Iris pigment epithelial cell (primary cell): ENCODE results near the gene ALDH3A2.
A peak's percentile ranks its signal among the peaks of the same experiment; 100 is the strongest.
"Not testable (repeated sequence)": the region's sequence is repeated elsewhere in the genome, so short reads cannot be mapped to it uniquely, and the experiment has no call there.

Experiments
- DNase-seq: peaks from one replicate; pipeline ENCODE4 v3.0.0-alpha.2; 2011; ENCODE audit warnings: low read depth

Gene ALDH3A2

DNA sequence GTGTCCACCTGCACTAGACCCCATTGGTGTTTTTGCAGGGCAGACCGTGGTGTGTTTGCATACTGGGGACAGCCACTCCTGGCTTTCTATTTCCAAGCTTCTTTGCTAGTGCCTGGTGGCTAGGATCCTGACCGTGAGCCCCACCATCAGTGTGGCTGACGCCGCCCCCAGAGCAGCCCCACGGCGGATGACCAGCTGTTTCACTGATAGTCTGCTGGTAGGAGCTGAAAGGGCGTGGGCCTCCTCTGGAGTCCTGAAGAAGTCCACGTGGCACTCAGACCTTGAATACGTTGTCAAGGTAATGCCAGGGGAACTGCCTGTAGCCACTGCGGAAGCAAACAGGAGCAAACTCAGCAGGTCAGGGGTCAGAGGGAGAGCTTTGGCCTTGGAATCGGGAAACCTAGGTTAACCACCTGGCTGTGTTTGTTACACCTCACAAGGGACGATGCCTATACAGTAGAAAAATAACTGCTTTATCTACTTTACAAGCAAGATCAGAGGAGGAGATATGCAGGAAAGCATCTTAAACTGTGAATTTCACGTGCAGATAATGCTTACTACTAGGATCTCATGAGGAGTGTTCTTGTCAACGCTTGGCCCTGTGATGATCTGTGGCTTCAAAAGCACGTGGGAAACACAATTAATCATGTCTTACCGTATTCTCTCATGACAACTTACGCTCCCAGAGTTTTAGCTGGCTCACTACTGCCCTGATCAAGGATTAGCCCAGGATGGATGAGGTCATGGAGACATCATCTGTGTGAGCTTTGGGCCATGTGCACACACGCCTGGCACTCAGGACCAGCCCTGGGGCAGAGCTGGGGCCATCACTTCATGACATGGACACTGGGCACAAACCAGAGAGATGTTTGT, 30.3 kb downstream of the ALDH3A2 start:
- no peak for DNase-seq

DNA sequence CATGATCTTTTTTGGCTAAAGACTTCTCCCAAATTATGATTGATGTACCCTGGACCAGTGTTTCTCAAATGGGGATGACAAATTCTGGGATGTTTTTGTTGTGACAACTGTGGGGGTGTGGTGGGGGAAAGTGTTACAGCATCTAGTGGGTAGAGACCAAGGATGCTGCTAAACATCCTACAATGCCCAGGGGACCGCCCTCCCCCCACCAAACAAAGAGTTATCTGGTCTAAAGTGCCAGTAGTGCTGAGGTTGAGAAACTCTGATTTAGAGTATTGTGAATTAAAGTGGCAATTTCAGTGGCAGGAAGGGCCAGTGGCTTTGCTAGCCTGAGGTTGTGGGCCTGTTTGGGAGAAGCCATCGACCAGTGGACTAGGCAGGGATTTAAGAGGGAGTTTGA, 34.6 kb downstream of the ALDH3A2 start:
- no peak for DNase-seq

DNA sequence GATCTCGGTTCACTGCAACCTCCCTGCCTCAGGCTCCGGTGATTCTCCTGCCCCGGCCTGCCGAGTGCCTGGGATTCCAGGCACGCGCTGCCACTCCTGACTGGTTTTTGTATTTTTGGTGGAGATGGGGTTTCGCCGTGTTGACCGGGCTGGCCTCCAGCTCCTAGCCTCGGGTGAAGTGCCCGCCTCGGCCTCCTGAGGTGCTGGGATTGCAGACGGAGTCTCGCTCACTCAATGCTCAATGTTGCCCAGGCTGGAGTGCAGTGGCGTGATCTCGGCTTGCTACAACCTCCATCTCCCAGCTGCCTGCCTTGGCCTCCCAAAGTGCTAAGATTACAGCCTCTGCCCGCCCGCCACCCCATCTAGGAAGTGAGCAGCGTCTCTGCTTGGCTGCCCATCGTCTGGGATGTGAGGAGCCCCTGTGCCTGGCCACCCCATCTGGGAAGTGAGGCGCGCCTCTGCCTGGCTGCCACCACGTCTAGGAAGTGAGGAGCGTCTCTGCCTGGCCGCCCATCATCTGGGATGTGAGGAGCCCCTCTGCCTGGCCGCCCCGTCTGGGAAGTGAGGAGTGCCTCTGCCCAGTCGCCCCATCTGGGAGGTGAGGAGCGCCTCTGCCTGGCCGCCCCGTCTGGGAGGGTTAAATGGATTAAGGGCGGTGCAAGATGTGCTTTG, 36.5 kb downstream of the ALDH3A2 start:
- DNase-seq: not testable (repeated sequence)

DNA sequence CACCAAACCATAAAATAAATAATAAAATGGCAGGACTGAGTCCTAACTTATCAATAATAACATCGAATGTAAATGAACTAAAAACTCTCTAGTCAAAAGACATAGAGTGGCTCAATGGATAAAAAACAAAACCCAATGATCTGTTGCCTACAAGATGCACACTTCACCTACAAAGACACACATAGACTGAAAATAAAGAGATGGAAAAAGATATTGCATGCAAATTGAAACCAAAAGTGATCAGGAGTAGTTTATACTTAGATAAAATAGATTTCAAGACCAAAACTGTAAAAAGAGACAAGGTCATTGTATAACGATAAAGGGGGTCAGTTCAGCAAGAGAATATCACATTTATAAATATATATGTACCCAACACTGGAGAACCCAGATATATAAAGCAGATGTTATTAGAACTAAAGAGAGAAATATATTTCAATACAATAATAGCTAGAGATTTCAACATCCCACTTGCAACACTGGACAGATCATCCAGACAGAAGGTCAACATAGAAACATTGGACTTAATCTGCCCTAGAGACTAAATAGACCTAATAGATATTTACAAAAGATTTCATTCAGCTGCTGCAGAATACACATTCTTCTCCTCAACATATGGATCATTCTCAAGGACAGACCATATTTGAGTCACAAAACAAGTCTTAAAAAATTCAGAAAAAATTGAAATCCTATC, 38.0 kb downstream of the ALDH3A2 start:
- DNase-seq: peak; percentile 59

DNA sequence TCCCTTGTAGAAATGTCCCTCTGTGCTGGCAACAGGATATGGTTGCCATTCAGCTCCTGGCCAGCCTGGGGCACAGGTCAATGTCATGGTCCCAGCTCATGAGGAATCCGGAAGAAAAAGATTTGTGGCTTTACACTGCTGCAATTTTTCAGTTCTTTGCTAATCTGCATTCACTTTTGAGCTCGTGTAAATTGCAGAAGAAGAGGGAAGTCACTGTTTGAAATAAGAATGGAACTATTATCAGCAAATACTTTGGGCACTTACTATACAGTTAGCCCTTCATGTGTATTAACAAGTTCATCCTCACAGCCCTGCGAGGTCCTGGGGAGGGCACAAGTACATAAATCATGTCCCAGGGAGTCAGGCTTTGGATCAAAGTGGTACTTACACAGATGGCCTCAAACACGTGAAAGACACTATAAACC, 53.7 kb downstream of the ALDH3A2 start:
- DNase-seq: no peak

DNA sequence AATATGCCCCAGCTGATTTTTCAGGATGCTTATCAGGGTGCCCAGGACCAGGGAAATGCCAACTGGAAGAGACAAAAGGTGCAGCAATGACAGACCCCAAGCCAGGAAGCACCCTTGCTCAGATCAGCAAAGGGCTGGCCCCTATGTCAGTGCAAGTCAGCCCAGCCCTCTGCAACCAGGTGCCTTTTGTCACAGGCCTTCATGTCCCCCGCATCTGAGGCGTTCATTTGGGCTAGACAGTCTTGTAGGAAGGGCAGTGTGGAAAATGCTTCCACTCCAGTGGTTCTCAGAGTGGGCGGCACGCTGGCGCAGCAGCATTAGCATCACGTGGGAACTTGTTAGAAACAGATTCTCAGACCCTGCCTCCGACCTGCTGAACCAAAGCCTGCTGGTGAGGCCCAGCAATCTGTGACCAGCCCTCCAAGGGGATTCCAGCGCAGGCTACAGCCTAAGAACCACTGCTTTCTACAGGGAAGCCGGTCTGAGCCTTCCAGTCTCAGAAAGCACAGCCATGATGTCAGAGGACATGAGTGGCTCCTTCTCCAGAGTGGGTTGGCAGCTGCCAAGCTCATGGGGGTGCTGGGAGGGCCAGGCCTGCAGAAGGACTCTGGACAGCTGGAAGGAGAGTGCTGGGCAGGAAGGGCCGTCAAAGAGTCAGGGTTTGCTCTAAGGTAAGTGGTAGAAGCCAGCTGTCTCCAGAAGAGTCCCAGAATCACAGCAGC, 54.7 kb downstream of the ALDH3A2 start:
- no peak for DNase-seq

DNA sequence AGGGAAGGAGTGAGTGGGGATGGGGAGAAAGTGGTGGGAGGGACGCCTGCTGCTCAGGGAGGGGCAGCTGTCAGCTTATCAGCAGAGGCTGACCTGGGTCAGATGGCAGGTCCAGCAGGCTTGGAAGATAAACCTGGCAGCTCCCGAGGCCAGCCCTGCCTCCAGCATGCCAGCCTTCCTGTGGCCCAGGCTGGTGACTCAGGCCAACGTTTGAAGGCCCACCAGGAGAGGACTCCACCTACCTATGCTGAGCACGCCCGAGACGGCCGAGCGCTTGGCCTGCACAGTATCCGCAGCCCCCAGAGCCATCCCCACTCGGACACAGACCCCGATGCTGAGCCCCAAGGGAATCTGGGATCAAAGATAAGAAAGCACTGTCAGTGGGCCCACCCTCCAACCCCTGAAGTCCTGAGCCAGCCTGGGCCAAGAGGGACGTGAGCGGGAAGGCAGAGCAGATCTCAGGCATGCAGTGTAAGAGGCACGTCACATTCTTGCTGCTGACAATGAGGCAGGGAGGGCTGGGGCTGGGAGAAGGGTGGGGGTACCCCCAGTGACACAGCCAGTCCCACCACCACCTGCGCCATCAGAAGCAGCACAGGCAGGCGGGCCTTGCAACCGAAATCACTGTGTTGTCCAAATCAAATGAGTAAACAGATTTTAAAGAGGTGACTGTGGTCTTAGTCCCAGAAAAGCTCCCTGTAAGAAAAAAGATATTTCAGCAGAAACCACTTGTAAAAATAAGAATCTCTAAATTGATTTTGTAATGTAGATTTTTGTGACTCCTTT, 55.5 kb downstream of the ALDH3A2 start:
- no peak for DNase-seq

DNA sequence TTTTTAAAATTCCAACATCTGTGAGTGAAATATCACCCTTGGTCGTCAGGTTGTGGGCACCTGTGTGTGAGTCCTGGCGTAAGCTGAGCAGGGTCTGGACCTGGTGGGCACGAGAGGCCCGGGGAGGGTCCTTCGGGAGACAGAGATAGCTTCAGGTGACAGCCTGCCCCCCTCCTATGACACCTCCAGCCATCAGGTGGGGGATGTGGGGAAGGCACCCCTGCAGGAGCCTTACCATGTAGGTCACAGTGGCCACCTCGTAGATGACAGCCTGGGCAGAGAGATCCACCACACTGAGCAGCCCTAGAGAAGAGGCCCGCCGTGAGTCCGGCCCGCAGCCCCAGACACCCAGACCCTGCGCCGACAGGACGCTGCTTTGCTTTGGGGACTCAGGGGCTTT, 56.6 kb downstream of the ALDH3A2 start:
- DNase-seq: no peak

DNA sequence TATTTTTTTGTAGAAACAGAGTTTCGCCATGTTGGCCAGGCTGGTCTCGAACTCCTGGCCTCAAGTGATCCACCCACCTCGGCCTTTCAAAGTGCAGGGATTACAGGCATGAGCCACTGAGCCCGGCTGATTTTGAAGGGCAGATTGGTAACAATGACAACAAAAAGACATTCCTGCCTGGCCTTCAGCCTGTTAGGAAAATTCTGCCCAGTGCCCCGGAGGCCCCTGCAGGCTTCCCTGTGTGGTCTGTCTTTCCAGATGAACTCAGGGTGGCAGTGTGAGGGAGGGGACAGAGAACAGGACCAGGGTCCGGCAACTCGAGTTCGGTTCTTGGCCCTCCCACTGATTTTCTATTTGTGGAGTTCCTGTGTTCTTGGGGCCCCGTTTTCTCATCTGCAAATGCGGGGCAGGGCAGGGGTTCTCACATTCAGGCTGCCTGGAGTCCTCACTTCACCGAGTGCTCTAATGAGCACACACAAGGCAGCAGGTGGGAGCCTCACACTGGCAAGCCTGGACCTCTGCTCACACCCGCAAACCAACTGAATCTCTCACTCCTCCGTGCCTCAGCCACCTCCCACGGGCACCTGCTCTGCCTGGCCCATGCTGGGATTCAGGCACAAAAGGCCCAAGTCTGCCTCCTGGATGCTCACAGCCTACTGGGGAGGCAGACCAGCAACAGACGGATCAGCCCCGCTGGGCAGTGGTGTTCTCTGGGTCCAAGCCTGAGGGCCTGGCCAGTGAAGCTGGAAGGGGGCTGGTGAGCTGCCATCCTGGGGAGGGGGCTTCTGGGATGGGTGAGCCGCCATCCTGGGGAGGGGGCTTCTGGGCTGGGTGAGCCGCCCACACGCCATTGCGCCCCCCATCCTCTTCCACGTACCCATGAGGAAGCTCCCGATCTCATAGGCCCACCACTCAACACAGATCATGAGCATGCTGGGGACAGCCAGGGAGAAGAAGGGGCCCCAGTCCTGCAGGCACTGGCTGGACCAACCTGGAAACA, 57.5 kb downstream of the ALDH3A2 start:
- DNase-seq: no peak

DNA sequence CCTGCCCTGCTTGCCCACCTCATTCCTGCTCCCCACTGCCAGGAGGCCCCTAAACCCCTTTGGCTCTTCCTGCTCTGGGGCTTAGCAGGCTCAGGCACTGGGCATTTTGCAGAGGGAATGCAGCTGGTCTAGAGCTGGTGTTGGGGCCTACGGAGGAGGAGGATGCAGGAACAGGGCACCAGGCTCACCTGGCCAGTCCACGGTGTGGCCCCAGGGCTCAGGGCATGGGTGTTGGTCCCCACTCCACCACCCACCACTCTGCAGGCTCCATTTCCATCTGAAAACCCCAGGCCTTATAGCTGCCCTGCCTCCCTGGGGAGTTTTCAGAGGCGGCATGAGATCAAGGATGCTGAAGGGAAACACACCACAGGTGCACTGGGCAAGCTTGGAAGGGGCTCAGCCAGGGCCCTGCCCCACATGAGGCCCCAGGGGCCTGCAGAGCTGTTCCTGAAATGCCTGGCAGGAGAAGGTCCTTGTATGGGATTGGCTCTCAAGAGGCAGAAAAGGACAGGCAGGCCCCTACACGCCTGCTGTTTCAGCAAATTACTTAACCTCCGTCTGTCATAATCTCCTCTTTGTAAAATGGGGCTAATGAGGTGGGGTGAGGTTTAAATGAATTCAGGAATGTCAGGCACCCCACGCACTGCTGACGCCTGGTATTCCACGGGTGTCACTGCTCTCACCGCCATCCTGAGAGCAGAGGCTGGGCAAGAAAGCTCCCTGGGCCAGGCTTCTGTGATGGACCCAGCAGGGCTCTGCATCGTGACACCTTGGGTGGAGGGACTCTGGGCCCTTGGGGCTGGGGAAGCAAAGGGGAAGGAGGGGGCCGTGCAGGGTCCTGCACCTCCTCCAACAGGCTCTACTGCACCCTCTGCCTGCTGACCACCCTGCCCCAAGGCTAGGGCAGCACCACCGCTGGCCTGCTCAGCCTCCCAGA, 58.5 kb downstream of the ALDH3A2 start:
- no peak for DNase-seq

DNA sequence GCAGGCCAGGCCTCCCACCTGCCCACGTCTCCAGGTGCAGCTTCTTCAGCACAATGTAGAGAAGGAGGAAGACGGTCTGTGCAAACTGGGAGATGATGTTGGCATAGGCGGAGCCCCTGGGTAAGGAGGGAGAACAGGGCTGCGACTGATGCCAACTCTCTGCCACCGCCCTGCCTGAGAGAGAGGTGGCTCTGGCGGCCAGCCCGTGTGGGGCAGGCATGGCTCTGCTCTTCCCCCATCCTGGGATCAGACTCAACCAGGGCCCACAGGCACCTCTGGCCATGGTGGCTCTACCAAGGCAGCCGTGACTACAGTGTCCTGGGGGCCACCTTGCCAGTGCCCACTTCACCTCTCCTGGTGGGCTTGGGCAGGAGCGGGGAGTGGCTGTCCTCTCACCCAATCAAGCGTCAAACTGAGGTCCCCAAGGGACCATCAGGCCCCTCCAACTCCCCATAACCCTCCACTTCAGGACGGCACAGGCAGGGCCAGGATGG, 59.2 kb downstream of the ALDH3A2 start:
- no peak for DNase-seq

DNA sequence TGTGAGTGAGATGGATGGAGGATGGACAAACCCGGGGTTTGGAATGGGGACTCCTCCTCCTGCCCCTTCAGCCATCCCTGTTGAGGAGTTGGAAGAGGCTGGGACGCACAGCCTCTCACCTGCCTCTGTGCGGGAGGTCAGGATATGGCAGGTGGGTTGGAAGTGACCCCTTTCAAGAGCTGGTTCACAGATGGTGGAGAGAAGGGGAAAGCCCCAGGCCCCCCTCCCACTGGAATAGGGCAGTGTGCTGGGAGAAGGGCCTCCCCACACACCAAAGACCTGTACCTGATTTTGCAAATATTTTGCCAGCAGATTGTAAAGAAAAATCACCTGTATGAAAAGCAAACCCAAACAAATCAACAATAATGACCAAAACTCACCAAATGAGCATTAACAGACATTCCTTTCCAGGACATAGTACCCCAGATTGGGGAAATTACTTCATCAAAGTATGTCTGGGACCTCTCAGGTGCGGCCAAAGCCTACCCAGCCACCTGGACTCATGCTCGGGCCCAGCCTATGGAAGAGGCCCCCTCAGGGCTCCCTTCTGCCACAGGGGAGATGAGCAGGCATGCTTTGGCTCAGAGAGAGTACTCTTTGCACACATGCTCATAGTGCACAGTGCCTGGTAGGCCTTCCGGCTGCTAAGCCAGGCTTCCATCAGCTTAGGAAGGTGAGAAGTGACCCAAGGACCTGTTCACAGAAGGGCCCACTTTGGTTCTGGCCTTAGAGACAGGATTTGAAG, 60.1 kb downstream of the ALDH3A2 start:
- no peak for DNase-seq

DNA sequence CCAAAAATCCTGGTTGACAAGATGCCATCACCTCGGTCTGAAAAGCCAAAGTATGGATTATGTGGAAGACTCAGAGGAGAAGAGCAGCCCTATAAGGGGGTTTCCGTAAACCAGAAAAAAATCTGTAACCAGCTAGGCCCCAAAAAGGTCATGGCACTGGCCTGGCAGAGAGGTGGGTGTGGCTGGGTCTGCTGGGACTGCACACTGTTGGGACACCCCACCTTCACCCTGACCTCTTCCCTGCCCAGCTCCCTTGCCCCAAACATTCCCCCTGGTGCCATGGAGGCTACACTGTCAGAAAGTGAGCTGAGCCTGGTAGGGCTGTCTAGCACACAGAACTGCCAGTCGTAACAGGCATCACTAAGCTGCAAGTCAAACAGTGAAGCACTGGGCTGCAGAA, 61.3 kb downstream of the ALDH3A2 start:
- DNase-seq: no peak

DNA sequence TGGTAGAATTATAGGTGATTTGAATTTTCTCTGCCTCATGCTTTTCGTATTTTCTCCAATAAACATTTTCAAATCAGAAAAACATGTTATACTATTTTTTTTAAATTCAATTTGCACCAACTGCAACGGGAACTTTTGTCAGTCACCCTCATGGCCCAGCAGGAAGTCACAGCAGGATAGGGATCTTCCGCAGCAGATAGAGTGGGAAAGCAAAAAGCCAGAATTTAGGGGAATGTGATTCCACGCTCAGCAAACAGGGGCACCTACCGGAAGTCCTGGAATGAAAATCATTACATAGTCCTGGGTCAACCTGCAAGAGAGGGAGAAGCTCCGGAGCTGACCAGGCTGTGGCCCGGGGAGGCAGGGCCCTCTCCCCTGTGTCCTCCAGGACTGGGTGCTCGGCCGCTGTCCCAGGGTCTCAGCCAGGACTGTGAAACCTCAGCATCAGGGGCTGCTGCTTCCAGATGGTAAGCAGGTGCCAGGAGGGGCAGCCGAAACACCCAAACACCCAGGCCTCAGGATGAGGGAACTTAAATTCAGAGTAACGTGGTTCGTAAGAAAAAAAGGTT, 64.0 kb downstream of the ALDH3A2 start:
- DNase-seq: no peak

DNA sequence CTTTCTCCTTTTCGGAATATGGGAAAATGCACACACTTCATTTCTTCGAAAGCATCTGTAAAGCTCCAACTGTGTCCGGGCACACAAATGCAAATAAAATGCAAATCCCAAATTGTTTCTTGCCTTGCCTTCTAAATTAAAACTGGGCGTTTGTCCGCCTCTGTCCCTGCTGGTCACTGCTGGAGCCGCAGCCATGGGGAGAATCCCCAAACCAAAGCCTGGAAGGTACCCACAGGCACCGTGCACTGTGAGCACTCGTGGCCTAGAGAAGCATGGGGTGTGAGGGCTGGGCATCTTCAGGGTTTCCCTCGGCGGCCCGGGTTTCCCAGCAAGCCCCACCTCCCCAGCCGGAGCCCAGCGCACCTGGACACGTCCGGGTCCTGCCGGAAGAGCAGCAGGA, 64.9 kb downstream of the ALDH3A2 start:
- no peak for DNase-seq

DNA sequence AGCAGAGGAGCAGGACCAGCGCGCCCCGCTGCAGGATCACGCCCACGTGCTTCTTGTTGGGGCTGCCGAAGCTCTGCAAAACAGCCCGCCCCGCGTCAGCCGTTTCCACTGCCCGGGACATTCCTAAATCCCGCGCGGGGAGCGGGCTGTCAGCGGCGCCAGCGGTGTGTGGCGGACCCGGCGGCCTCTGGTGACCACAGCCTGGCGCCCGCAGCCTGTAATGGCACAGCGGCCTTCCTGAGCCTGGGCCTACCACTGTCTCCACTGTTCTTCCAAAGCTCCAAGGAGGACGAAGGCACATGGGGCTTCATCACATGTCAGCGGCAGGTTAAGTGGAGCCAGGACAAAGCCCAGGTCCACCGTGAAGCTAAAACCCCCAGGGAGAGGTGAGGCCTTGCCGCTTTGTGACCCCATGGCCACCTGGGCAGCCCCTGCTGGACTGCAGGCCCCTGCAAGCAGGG, 65.4 kb downstream of the ALDH3A2 start:
- no peak for DNase-seq

DNA sequence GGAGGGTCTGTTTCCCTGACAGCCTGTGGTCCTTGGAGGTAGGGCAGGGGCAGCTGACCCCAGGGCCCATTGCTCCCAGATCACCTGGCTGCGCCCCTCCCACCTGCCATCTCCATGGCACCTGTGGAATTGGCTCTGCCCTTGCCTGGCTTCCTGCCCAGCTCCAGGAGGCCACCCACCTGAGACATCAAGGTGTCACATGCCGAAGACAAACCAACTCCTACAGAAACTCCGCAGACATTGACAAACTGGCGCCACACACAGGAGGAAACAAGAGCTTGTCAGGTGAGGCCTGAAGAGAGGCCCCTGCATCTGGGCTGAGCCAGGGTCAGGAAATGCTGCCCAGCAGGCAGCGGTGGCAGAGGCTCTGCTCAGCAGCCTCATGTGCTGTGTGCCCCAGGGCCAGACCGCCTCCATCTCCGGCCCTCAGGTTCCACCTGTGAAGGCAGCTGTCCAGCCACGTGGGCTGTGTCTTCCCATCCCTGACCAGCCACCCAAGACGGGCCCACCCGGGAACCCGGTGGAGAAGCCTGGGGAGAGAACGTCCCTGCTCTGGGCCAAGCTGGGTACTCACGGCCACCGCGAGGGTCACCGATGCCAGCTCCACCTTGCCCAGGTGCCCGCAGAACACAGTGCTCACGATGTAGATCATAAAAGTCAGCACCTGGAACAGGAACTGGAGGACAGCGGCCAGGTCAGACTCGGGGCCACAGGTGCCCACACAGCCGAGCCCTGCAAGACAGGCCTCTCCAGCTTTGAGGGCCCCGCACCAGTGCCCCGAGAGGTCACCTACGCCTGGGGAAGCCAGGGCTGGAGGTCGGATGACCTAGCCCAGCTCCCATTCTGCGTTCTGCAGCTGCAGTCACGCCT, 66.2 kb downstream of the ALDH3A2 start:
- no peak for DNase-seq
